ENCODE measurements around the gene SGCG. TPM values are rescaled to one million over a fixed set of nuclear protein-coding genes. Genes with fewer than 3 reads are reported as not detected.

Gene SGCG
- total and polyA plus RNA-seq, 10 of the 15 experiments (the other 5 are each of a cell fraction or from before 2014, with no cell fraction given): not detected

DNA sequence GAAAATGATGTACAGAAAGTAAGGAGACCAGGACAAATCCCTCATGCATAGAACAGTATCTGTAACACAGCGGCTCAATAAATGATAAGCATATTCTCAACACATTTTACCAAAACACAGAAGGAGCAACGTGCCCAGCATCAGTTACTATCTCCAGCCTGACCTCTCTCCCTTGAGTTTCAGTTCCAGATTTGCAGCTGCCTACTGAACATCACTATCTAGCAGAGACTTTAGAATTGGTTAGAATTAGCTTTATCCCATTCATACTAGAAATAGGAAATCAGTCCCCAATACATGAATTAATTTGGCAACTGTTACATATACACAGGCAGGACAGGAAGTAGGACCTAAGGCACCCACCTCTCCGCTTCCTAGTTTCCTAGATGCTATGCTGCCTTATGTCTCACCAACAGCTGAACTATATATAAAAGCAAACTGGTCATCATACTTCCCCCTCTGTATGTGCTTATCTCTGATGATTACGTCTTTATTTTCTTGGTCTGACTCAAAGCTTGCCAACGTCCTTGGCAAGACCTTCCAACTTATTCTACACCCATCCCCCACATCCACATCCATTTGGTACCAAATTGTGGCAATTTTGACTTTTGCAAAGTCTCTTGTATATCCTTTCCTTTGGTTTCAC lies 191.6 kb downstream of the SGCG start (continued):
- TF ChIP-seq FOS (IDR thresholded peaks at IDR 0.05; ENCODE audit: borderline replicate concordance, extremely low read depth, insufficient read length): no peak

Small RNA genes lying within 50 kb of the gene (small RNA-seq; reads per million reads assigned to genes)
- not detected for gene RNU6-58P
- gene RNY3P4: not detected

Measured in GM12878 (cell line).